ENCODE measurements around the gene C5orf63. TPM values are rescaled to one million over a fixed set of nuclear protein-coding genes. Genes with fewer than 3 reads are reported as not detected.

Gene C5orf63
- total RNA-seq, 1 donor from 2014 or later = not detected

- no peak for TF ChIP-seq CTCF (IDR thresholded peaks at IDR 0.05)
- no peak for DNase-seq (ENCODE audit: low spot score in 2 of 2)
- intact Hi-C loops (cut with DNase I) = no loop called here
- Histone ChIP-seq H3K27ac (no peak overlapping the region), H3K4me3 (no peak overlapping the region), H3K9me3 (no peaks in the 10 kb centered on the region), H3K36me3 (no peaks in the 10 kb centered on the region), H3K27me3 (no peaks in the 10 kb centered on the region), H3K4me1 (no peaks in the 10 kb centered on the region)
Measured at GRCh38 chr5:127053049-127053448, 20.3 kb downstream of the C5orf63 start.

- H3K4me3 ChIP-seq = no peak overlapping the region
- no peaks in the 10 kb centered on the region for H3K36me3 ChIP-seq
- intact Hi-C loops (cut with DNase I) = no loop called here
- H3K27me3 ChIP-seq = no peaks in the 10 kb centered on the region
- H3K27ac ChIP-seq = no peak overlapping the region
- no peak for DNase-seq (ENCODE audit: low spot score in 2 of 2)
- no peak for TF ChIP-seq CTCF (IDR thresholded peaks at IDR 0.05)
- no peaks in the 10 kb centered on the region for H3K4me1 ChIP-seq
- no peaks in the 10 kb centered on the region for H3K9me3 ChIP-seq
Measured at GRCh38 chr5:127051591-127051990, 21.7 kb downstream of the C5orf63 start.

- H3K9me3 ChIP-seq = no peaks in the 10 kb centered on the region
- no peak for TF ChIP-seq CTCF (IDR thresholded peaks at IDR 0.05)
- intact Hi-C loops (cut with DNase I) = no loop called here
- DNase-seq (ENCODE audit: low spot score in 2 of 2) = no peak
- no peak overlapping the region for H3K27ac ChIP-seq
- H3K4me3 ChIP-seq = no peak overlapping the region
- H3K27me3 ChIP-seq = no peaks in the 10 kb centered on the region
- H3K36me3 ChIP-seq = no peaks in the 10 kb centered on the region
- H3K4me1 ChIP-seq = peaks cover 0 to 6% of the 10 kb centered on the region in 2 donors
Measured at GRCh38 chr5:127046343-127047072, 26.8 kb downstream of the C5orf63 start.

GRCh38 chr5:127042593-127042992 lies 30.7 kb downstream of the C5orf63 start:
- H3K36me3 ChIP-seq = no peaks in the 10 kb centered on the region

GRCh38 chr5:127041571-127041970 lies 31.7 kb downstream of the C5orf63 start:
- peak overlapping the region; percentile 60 to 75 for H3K27ac ChIP-seq
- H3K27me3 ChIP-seq = no peaks in the 10 kb centered on the region
- intact Hi-C loops (cut with DNase I) = loop anchor here (1.0 kb wide), 1 partner anchor 11 kb away; the partner anchor contains the start of gene MARCHF3
- DNase-seq (ENCODE audit: low spot score in 2 of 2) = no peak
- no peaks in the 10 kb centered on the region for H3K36me3 ChIP-seq
- H3K4me3 ChIP-seq = peak overlapping the region in 1 of 2 donors; percentile 30
- no peak for TF ChIP-seq CTCF (IDR thresholded peaks at IDR 0.05)
- no peaks in the 10 kb centered on the region for H3K9me3 ChIP-seq
- H3K4me1 ChIP-seq = peaks cover 0 to 16% of the 10 kb centered on the region in 2 donors

More at GRCh38 chr5:127042593-127042992, 30.7 kb downstream of the C5orf63 start:
- DNase-seq (ENCODE audit: low spot score in 2 of 2) = no peak
- no peak overlapping the region for H3K4me3 ChIP-seq
- H3K27ac ChIP-seq = peak overlapping the region; percentile 60 to 75
- H3K9me3 ChIP-seq = no peaks in the 10 kb centered on the region
- no peaks in the 10 kb centered on the region for H3K27me3 ChIP-seq
- no peak for TF ChIP-seq CTCF (IDR thresholded peaks at IDR 0.05)
- intact Hi-C loops (cut with DNase I) = no loop called here
- peaks cover 0 to 16% of the 10 kb centered on the region in 2 donors for H3K4me1 ChIP-seq
